Amniotic epithelial cell (primary cell): ENCODE data around the gene ADARB1.
"Not testable (repeated sequence)": the region's sequence is repeated elsewhere in the genome, so short reads cannot be mapped to it uniquely, and the experiment has no call there.

Experiments
- DNase-seq: peaks from one replicate; pipeline ENCODE4 v3.0.0-alpha.2; 2010; ENCODE audit warnings: low read depth

The ADARB1 gene

DNA sequence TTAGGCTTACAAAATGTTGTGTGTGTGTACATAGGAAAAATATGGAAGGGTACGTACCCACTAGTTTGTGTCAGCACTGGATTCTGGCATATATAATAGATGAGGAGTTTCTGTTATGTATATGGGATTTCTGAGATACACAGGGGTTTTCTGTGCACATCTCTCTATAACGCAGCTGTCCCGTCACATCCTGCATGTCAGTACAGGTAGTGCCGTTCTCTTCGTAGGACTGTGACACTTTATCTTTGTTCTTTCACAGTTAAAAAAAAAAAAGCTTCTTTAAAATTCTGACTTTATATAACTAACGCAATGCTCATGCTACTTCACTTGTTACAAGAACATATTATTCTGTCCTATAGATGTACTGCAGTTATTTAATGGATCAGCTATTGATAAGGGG, 42.9 kb downstream of the ADARB1 start:
- no peak for DNase-seq

DNA sequence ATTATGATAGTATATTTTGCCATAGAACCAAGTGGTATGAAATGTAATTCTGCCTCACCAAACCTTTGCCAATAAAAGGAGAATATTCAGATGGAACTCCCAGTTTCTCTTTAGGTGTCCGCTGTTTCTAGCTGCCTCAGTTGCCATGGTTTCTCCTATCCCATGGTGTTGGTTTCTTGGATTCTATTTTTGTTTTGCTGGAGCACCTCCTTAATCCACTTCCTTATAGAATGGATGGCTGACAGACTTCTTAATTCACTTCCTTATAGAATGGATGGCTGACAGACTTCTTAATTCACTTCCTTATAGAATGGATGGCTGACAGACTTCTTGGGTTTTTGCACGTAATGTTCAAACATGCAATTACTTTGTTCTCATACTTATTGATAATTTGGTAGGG, 43.7 kb downstream of the ADARB1 start:
- no peak for DNase-seq

- no peak for DNase-seq
Observed at GRCh38 chr21:45119812-45120211, 45.4 kb downstream of the ADARB1 start.

DNA sequence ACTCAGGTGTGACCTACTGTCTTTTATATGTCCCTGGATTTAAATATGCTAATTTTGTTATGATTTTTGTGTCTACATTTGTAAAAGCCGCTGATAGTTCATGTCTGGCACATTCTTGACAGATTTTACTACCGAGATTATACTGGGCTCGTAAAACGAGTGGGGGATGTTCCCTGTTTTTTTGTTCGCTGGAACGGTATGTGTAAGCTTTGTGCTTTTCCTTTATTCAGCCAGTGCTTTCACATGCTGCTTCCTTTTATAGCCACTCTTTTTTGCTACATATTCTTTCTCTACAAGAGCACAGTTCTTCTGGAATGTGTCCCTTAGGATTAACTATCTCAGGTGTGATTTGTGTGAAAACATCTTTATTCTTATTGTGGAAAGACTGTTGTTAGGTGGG, 46.6 kb downstream of the ADARB1 start:
- DNase-seq, result no peak

GRCh38 chr21:45122030-45122429, 47.6 kb downstream of the ADARB1 start:
- DNase-seq, result no peak

- no peak for DNase-seq
Observed at GRCh38 chr21:45122432-45123132, 48.2 kb downstream of the ADARB1 start.

GRCh38 chr21:45123440-45123839, 49.1 kb downstream of the ADARB1 start:
- DNase-seq, result no peak

GRCh38 chr21:45124596-45124995, 50.2 kb downstream of the ADARB1 start:
- no peak for DNase-seq

GRCh38 chr21:45125357-45125756, 51.0 kb downstream of the ADARB1 start:
- DNase-seq, result no peak

GRCh38 chr21:45126204-45126626, 51.8 kb downstream of the ADARB1 start:
- no peak for DNase-seq

DNA sequence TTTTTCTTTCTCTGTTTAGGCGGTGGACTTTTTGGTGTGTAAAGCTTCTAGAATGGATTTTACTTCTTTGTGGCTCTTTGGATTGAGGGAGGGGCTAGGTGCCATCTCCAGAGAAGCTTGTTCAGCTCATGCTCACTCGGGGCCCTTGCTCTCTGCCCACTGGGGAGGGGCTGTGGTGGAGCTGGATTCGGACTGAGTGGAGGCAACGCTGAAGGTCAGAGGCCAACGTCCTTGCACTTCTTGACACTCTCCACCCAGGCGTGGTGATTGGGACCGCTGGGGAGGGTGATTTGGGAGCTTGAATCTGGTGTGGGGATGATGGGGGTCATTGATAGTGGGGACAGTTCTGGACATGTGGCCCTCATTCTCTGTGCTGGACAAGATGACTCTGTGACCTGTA, 52.6 kb downstream of the ADARB1 start:
- no peak for DNase-seq

DNA sequence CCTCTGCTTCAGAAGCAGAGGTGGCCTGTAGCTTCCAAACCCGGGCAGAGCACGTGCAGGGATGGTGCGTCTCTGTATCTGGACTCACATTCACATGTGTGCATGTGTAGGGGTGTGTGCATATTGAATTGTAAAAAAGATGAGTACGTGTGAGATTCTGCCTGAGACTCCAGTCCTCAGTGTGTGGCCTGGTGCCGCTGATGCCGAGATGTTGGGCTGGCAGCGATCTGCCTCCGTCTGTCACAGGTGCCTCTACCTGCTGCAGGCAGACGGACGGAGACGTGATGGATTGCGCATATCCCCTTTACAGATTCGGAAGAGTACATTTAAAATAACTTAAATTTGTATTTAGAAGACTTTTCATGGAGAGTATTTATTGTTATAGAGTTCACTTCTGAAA, 53.6 kb downstream of the ADARB1 start:
- no peak for DNase-seq

GRCh38 chr21:45128613-45129188, 54.3 kb downstream of the ADARB1 start:
- peak; percentile 71 for DNase-seq

DNA sequence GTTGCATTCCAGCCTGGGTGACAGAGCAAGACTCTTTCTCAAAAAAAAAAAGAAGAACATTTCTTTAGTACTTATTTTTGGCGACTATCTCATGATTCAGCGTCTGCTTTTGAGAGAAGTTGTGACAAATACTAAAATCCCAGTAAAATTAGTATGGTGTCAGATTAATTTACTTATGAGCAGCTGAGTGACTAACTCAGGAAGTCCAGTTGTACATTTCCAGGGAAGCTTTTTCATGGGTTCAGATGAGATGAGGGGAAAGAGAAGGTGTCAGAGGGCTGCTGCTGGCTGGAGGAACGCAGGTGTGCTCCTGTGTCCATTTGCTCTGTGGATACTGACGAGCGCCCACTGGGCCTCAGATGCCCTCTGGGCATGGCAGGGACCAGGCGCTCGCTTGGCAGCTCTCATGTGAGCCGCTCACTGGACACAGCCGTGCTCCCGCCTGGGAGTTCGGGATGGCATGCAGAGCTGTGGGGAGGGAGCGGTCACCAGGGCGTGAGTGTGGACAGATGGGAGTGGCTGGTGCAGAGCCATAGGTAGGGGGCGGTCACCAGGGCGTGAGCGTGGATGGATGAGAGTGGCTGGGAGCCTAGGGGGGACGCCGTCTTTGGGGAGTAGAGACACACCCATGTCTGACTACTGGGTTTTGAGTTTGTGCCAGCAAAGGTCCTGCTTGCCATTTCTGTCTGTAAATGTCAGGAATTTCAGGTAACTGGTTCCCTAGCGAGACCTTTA, 55.0 kb downstream of the ADARB1 start:
- no peak for DNase-seq

- DNase-seq, result peak; percentile 85
Observed at GRCh38 chr21:45130324-45130774, 56.0 kb downstream of the ADARB1 start.

GRCh38 chr21:45131537-45131999, 57.2 kb downstream of the ADARB1 start:
- no peak for DNase-seq

- DNase-seq, result peak; percentile 51
Observed at GRCh38 chr21:45132841-45133573, 58.6 kb downstream of the ADARB1 start.

GRCh38 chr21:45133574-45134278, 59.3 kb downstream of the ADARB1 start:
- not testable (repeated sequence) for DNase-seq

DNA sequence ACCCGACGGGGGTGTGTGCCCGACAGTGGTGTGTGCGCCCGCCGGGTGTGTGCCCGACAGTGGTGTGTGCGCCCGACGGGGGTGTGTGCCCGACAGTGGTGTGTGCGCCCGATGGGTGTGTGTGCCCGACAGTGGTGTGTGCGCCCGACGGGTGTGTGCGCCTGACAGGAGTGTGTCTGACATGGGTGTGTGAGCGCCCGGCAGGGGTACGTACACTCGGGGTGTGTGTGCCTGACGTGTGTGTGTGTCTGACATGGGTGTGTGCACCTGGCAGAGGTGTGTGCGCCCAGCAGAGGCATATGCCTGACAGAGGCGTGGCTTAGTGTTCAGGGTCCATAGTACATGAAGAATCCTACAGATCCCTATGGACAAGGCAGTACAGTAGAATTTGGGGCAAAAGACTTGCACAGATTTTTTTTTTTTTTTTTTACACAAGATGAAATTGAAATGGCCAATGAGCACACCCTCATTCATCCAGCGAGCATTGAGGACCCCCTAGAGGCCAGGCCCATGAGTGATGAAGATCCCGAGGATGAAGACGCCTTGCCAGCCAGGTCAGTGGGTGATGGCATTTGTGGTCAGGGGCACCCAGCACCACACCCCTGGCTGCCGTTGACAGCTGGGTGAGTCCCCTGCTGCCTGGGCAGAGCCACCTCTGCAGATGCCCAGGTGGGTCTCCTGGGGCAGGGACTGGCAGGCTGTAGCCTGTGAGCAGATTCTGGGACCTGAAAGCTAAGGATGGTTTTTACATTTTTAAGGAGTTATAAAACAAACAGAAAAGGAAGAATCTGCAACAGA, 60.1 kb downstream of the ADARB1 start:
- DNase-seq, result no peak

DNA sequence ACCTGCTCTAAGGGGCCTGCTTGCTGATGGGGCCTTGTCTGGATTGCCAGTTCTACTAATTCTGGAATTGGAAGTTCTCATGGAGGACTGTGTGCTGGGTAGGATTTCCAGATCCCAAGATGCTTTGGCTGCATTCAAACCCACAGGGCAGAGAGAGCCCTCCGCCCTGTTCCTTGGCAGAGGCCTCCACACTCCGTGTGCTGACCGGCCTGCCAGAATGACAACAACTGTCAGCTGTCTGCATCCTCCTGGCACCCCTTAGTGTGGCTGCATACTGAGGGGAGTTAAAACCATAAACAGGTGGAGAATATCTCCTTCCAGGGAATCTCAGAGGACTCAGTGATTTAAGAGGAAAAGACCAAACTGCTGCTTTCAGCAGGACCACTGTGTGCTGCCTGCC, 60.7 kb downstream of the ADARB1 start:
- no peak for DNase-seq

GRCh38 chr21:45135868-45136267, 61.5 kb downstream of the ADARB1 start:
- no peak for DNase-seq
